GM19240 (cell line): ENCODE results near the gene HAUS2.
A peak's percentile ranks its signal among the peaks of the same experiment; 100 is the strongest.
"Not testable (repeated sequence)": the region's sequence is repeated elsewhere in the genome, so short reads cannot be mapped to it uniquely, and the experiment has no call there.

Experiments
- DNase-seq: peaks from one replicate; pipeline ENCODE4 v3.0.0; 2011; ENCODE audit warnings: low spot score; ENCODE audit not compliant: insufficient read length

Gene HAUS2

GRCh38 chr15:42548249-42549031, at the start of gene HAUS2, which contains the start of gene LRRC57:
TSS of gene HAUS2 (plus strand) at chr15:42548838. CDS start at chr15:42548873, 35 bp downstream.
TSS of gene LRRC57 (minus strand) at chr15:42548793. CDS start at chr15:42548434, 359 bp downstream.
- peak; percentile 92 for DNase-seq

GRCh38 chr15:42499858-42500609, 48.6 kb upstream of the HAUS2 start:
- no peak for DNase-seq

GRCh38 chr15:42502477-42502876, 46.2 kb upstream of the HAUS2 start:
- DNase-seq = no peak

GRCh38 chr15:42503825-42504224, 44.8 kb upstream of the HAUS2 start:
- no peak for DNase-seq

- no peak for DNase-seq
Observed at GRCh38 chr15:42504631-42505030, 44.0 kb upstream of the HAUS2 start.

GRCh38 chr15:42507514-42507913, 41.1 kb upstream of the HAUS2 start:
- DNase-seq = no peak

- no peak for DNase-seq
Observed at GRCh38 chr15:42508263-42508690, 40.4 kb upstream of the HAUS2 start.

- no peak for DNase-seq
Observed at GRCh38 chr15:42510258-42511006, 38.2 kb upstream of the HAUS2 start.

GRCh38 chr15:42511007-42511391, 37.6 kb upstream of the HAUS2 start:
- no peak for DNase-seq

GRCh38 chr15:42523331-42523730, 25.3 kb upstream of the HAUS2 start:
- DNase-seq = no peak

- DNase-seq = no peak
Observed at GRCh38 chr15:42528970-42529369, 19.7 kb upstream of the HAUS2 start.

- DNase-seq = no peak
Observed at GRCh38 chr15:42533246-42533645, 15.4 kb upstream of the HAUS2 start.

- DNase-seq = no peak
Observed at GRCh38 chr15:42544853-42545629, 3.6 kb upstream of the HAUS2 start.

GRCh38 chr15:42547918-42548248, 755 bp upstream of the HAUS2 start:
- DNase-seq = peak; percentile 6

- no peak for DNase-seq
Observed at GRCh38 chr15:42549032-42549491, 424 bp downstream of the HAUS2 start.

GRCh38 chr15:42549741-42550392, 1.2 kb downstream of the HAUS2 start:
- DNase-seq = no peak

GRCh38 chr15:42553554-42553953, 4.9 kb downstream of the HAUS2 start:
- DNase-seq = no peak

- not testable (repeated sequence) for DNase-seq
Observed at GRCh38 chr15:42556550-42557207, 8.0 kb downstream of the HAUS2 start.

- DNase-seq = no peak
Observed at GRCh38 chr15:42558739-42559138, 10.1 kb downstream of the HAUS2 start.
